SH-SY5Y (cell line): ENCODE measurements around the gene TSSC4.

Experiments
- GATA2 ChIP-seq: IDR thresholded peaks from 2 replicates; pipeline ENCODE4 v1.6.1; 2011; ENCODE audit warnings: mild to moderate bottlenecking, low read depth, low read length
- GATA3 ChIP-seq: IDR thresholded peaks from 2 replicates; pipeline ENCODE4 v1.6.1; 2011; ENCODE audit warnings: low read depth, mild to moderate bottlenecking, low read length, moderate library complexity

- TF ChIP-seq GATA2 (no peak), GATA3 (no peak)
Measured at GRCh38 chr11:2411446-2412305, 11.1 kb downstream of the TSSC4 start.
